HG03060 (cell line): ENCODE results near the gene STX16.

Source experiments
- ATAC-seq: cut with Tn5 transposase; IDR thresholded peaks from one replicate; pipeline ENCODE4 v1.9.1; 2021; ENCODE audit warnings: low read depth, moderate number of reproducible peaks; ENCODE audit not compliant: unreplicated experiment

The STX16 gene

DNA sequence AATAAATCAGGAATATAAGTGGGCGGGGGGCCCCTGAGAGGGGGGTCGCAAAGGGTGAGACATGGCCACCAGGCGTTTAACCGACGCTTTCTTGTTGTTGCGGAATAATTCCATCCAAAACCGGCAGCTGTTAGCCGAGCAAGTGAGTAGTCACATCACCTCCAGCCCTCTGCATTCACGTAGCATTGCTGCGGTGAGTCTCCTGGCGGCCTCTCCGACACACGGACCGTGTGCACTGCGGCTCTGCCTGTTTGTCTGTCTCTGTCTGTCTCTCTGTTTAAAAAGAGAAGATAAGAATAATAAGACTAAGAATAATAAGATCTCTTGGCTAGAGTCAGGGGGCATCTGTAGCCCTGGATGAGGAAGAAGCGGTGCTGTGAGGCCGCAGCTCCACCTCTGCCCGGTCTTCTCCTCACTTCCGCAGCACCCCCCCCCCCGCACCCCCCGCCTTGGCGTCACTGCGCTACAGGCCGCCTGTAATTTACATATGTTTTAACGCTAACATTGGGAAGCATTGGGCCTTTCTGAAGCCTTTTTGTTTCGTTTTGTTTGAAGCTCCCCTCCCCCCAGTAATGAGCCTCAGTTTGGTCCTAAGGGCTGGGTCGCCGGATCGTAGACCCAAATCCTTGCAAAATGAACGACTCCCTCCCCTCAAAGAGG lies 993 bp downstream of the STX16 start:
- ATAC-seq: peak; percentile 44

DNA sequence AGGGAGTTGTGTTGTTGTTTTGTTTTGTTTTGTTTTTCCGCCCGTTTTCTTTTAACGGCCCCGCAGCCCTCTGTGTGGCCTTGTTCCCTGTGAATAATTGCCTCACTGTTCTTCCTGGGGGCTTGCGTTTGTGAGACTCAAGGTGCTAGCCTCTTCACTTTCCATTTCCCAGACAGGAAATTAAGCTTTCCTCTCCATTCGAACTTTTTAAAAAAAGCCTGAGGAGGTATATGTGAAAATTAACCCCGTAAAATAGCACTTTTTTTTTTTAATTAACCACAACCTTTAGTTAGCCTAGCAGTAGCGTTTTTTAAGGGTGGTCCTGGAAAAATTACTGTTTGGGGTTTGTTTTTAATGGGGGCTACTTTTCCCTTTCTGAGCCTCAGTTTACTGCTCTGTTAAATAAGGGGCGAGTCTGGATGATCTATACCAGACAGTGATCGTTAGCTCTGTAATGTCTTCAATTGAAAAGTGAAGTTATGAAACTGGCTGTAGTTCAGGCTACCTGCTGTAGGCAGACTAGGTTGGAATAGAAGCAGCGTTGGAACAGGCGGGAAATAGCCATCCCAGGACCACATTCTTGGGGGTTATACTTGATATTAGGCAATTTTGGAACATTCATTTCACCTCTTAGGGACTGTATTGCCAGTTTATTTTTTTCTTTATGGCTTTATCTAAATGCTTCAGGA lies 1.7 kb downstream of the STX16 start:
- peak; percentile 12 for ATAC-seq

DNA sequence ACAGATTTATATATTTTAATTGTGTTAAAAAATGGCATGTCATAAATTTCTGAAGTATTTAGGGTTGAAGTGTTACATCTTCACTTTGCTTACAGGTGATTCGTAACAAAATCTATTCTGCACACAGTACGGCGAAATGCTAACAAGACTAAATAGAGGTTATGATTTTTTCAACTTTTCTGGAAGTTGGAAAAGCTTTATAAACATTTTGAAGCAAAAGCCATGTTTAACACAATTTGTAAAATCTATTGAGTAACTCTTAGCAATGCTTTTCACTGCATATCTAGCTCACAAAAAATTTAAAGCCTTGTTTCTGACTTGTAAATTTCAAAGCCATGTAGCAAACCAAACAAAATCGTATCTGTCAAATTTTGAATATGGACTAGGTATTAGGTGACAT lies 3.3 kb downstream of the STX16 start:
- no peak for ATAC-seq

DNA sequence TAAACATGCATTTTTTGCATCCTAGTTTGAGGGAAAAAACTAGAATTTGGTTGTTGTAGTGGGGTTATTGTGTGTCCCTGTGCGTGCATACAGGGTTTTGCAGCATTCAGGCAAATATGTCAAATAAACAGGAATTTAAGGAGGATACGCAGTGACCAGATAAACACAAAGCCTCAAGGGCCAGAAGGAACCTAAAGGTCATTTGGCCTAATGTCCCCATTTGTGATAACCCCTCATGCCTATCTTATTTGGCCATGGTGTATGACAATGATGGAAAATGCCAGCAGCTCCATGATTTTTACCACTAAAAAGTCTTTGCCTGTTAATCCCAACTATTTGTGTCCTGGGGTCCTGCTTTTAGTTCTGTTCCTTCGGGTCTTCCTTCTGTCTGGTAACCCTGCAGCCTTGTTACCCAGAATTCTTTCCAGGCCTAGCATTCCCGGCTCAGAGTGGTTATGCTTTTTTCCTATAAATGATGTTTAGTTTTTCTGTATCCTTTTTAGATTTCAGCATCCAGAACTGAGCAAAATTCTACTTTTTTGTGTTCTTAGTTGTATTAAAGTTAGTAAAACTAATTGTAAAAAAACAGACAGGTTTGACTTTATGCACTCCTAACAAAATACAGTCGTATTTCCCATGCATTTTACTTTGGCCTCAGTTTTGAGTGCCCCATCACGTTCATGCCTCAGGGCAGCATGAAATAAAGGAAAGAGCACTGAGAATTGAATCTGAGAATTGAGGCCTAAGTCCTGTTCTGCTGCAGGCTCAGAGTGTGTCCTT lies 4.4 kb downstream of the STX16 start:
- no peak for ATAC-seq

DNA sequence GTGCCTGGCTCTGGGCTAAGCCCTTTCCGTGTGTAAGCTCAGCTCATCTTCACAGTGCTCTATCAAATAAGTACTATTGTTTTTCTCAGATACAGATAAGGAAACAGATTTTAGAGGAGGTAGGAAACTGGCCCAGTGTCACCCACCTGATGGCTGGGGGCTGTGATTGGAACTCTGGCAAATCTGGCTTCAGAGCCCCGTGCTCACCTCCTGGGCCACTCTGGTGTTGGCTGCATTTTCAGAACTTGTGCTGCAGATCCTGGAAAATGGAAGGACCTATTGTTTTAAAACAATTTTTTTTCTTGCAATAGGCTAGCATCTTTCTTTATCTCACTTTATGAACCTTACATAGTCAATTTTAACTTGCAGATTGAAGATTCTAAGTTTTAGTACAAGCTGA lies 5.7 kb downstream of the STX16 start:
- ATAC-seq: no peak

DNA sequence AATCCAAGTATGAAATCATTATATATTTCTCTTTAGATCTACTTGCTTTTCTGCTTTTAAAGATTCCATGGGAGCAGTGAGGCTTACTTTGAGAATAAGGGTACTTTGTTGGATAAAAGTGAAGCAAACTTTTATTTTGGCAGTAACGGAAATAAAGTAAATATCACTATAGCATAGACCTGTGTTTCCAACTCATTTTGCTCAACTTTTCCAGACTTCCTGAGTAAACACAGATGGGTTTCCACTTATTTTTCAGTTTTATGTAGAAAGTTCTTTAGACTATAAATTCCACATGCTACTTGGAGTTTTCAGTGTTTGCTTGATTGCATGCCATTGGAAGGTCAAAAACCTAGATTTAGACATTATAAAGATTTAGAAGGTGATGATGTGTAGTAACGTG lies 6.2 kb downstream of the STX16 start:
- no peak for ATAC-seq

DNA sequence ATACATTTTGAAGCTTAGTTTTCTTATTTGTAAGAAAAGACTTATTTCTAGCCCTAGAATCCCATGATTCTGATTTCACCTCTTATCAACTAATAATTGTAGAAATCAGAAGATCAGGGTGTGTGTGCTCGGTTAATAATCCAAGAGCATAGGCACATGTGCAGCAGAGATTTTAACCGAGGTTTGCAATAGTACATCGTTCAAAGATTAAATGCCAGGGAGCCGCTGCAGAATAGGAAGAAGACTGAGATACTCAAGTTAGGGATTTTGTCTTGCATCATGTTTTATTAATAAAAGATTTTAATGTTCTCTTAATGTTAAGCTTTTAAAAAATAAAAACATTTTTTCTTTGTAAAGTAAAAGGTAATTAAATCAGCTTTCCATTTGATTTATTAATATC lies 6.9 kb downstream of the STX16 start:
- no peak for ATAC-seq

DNA sequence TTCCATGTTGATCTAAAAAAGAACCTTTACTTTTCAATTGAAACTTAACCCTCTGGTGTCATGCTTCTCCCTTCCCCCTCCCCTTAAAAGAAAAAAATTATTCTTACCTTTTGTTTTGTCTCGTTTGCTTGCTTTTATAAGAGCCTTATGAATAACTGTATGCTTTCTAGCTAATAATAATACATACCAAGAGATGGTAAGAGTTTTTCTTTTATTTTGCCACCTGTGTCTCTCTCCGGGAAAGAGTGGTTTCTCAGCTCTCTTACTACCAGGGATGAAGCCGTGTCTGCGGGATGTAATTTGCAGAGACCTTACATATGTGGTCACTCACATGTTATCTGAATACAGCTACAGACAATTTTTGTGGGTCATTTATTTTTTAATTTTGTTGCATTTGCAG lies 7.7 kb downstream of the STX16 start:
- ATAC-seq: no peak

DNA sequence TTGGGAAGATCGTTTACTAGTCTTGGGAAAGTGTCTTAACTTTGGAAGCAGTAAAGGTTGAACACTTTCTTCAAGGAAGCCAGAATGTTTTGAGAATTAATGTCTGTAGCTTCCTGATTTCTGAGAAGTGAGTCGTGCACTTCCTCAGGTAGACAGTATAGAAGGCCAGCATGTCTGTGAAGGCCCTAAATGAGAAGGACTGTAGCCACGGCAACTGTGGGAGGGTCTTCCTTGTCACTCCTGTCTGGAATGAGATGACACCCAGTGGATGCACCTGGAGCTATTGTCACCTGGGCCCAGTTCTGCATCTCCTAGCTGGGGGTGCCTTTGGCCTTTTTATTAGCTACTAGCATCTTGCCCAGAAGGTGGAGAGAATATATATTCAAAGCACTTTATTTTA lies 8.8 kb downstream of the STX16 start:
- no peak for ATAC-seq

DNA sequence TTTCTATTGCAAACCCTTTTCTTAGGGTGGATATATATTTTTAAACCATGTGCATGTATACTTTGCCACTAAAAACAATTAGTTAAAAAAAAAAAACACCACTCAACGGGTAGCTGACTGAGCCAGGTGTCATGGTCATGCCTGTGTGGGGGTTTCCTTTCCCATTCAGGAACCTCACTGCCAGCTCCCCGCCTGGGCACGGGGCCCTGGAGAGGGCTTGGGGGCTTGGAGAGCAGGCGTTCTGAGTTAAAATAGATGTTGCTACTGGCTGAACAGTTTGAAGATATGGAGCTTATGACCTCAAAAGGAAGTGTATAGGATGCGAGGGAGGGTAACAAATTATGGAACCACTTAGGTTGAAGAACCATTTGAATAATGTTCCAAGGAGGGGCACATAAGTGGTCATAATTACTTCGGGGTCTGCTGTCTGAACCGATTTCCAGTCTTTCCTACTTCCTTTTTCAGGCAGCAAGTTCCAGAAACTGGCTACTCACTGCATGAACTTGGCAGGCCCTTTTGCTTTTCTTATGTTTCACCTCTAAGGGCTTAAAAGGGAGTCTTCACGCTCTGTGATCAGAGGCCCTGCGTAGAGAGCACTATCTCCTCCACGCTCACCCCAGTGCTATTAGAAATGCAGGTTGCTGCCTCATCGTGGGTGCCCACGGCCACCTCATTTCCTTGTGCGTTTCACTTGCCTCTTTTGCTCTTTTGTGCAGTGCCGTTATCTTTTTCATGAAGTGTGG lies 9.9 kb downstream of the STX16 start:
- ATAC-seq: no peak

DNA sequence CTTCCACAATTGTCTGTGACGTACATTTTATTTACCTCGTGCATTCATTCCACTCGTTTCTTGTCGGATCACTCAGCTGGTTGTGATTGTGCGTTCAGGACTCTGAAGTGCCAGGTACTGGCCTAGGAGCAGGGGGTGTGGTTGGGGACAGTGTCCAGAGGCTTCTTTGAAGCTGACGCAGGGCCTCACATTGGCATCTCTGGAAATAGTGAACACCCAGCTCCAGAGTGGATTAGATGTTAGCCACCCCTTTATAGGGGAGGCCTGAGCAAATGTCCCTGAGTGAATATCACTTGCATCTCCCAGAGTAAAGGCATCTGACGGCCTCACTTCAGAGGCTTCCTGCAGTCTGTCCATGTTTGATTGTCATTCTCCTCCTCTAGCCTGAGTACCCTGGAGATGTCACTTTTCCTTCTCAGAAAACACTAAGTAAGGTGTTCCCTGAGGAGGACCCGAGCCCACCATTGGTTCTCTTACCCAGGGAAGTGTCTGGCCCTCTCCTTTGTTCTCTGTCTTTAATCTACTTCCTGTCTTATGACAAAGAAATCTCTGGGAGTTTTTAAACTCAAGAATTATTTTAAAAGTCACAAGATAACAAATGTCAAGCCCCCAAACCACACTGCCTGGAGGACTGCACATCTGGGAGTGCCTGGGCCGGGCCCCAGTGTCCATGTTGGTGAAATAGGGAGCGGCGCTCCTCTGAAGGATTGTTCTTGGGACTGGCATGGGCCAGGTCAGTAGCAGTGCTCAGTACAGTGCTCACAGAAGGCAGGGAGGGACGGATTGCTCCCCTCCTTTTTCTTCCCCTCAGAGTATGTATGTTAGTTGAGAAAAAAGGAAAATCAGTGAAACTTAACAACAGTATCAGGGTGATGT lies 10.8 kb downstream of the STX16 start:
- no peak for ATAC-seq

DNA sequence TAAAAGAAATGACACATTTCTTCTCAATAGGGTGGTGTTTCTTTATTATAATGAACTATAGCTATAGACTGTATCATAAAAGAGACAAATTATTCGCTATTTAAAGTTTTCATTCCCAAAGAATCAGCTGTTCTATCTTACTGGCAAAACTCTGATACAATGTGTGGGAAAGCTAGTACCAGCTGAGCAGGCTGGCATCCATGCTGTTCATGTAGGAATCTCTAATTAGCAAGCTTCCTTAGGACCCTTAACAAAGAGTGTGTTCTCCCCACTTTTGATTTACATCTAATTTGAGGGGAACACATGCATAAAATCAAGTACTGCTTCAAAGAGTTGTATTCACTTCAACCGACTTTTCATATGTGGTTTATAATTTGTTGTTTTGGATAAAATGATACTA lies 13.2 kb downstream of the STX16 start:
- no peak for ATAC-seq

DNA sequence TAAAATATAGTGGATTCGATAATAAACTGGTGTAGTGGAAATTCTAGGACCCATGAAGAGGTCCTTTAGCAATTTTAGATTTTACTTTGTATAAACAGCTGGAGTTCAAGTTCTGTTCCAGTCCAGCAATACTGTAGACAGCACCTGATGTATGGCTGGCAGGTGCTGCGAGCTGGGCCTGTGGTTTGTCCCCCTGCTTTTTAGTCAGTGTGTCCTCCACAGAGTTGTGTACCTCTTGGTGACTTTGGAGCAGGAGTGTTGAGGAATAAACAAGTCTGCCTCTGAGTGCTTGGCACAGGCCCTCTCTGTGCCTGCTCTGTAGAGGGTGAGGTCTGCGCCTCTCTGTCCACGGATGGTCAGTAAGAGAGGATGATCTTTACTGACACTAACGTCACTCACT lies 13.8 kb downstream of the STX16 start:
- no peak for ATAC-seq

DNA sequence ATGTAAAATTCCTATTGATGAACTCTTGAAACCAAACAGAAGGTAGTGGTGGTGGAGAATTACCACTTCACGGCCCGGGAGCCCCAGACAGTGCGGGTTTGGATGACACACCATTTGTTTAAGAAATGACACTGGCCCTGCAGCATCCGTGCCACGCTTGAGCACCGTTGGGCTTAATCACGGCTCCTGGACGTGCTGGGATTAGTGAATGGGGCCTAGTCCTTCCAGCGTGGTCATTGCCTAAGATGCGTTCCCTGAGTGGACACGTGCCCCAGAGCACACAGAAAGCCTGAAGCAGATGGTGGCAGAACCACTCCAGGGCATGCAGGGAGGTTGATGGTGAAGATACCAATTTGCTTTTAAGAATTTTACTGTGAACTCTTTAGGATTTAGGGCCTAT lies 14.5 kb downstream of the STX16 start:
- no peak for ATAC-seq

DNA sequence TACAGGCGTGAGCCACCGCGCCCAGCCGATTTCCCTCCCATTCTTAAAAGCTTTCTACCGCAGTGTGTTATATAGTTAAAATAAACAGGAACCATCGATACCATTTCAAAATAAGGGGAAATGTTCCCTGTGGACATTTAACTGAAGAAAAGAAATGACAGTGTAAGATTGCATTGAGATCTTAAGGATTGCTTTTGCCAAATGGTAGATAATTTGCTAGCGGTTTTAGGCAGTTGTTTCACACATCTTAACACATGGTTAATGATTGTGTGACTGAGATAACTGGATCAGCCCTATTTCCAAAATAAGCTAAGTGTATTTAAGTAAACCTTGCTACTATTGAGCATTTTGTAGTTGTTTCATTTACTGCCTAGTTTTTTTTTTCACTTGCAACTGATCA lies 15.6 kb downstream of the STX16 start:
- no peak for ATAC-seq

DNA sequence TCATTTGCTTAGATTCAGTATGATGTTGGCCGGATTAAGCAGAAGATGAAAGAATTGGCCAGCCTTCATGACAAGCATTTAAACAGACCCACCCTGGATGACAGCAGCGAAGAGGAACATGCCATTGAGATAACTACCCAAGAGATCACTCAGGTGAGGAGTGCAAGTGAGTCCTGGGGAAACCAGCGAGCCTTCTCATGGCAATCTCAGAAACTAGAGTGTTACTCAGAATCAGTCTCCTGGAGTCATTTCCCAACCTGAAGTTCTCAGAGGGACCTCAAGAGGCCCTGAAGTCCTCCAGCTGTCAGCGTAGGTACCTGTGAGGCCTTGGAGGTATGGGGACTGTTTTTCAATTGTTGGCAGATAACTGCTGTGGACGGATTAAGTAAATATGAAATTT lies 16.9 kb downstream of the STX16 start:
- ATAC-seq: no peak

DNA sequence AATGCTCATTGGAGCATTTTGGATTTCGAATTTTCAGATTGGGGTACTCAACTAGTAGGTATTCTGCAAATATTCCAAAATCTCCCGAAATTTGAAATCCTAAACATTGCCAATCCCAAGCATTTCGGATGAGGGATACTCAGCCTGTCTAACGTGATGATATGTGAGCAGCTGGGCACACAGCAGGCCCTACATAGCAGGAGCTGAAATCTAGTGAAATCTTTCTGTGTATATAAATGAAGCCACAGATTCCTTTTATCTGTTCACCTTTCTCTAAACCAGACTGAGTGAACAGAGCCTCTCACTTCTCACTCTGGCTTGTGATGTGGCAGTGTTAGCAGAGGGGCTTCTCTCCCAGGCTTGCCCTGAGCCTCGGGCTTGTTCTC lies 17.8 kb downstream of the STX16 start:
- ATAC-seq: no peak

DNA sequence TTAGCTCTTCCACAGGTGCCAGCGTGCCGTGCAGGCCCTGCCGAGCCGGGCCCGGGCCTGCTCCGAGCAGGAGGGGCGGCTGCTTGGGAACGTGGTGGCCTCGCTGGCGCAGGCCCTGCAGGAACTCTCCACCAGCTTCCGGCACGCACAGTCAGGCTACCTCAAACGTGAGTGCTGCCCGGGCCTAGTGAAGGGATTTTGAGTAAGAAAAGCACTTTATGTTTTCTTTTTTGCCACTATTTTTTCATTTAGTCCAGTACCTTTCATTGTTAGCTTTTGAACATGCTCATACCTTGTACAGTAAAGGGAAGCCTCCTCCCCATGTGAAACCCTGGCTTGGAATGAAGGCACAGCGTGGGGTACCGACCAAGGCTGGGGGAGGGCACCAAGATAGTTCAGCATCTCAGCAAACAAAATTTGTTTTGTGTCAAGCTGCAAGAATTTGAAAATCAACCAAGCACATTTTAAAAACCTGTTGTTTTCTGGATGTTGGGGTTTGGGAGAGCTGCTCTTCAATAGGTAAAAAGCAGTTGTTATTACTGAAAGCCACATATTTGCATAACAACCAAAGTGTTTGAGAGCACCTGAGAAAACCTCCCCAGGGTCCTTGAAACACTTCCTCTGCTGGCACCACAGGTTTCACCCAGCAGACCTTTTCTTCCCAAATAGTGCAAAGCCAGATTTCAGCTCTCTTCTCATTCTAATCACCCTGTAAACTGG lies 18.4 kb downstream of the STX16 start:
- no peak for ATAC-seq

DNA sequence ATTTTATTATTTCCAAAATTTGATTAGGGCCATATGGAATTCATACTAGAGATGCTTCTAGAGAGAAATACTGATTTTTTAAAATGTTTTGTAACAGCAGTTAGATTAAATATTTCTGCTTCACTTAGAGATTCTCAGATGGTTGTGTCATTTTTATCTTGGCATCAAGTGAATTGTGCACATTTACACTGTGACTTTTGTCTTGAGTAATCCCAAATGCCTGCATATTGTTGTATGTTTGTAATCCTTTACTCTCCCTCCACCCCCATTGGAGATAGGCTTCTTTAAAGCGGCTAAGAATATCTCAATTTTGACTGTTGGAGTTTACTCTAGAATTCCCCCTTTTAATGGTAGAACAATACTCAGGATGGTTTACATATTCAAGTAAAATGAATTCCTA lies 19.0 kb downstream of the STX16 start:
- no peak for ATAC-seq

DNA sequence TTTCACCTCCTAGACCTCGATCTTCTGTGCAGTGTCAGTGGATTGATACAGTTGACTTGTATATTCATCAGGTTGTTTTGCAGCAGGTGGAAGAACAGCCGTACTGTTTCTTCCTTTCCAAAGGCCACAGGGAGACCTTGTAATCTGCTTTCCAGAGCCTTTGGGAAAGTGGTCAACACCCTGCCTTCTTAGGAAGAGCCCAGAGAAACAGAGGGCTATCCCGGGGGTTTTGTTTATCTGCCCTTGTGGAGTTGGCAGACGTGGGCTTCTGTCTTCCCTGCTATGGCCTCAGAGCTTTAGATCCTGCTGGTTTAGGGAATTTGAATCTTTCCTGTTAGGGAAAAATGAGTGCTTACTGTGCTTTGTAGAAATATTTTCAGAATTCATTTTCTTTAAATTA lies 19.6 kb downstream of the STX16 start:
- no peak for ATAC-seq
